CD4-positive, CD25-positive, alpha-beta regulatory T cell (primary cell): Measurements from ENCODE around the gene COA8. TPM values are rescaled to one million over a fixed set of nuclear protein-coding genes. Genes with fewer than 3 reads are reported as not detected.
A peak's percentile ranks its signal among the peaks of the same experiment; 100 is the strongest.

ENCODE experiments used
- ATAC-seq, 2 donors: fragments of 150-1000 bp; cut with Tn5 transposase; one replicate each; pipeline ENCODE4 v1.10.0; 2021; ENCODE audit warnings: low read depth in 2 of 2, moderate number of reproducible peaks in 2 of 2, moderate library complexity in 1 of 2
- DNase-seq, 3 donors: peaks; one replicate each; pipeline versions ENCODE4 v3.0.0 to v3.0.0-alpha.2; 2012 to 2022; ENCODE audit warnings: mixed read lengths in 1 of 3
- H3K27ac ChIP-seq: one replicate; pipeline ENCODE4 v1.7.0; 2013; ENCODE audit warnings: mild to moderate bottlenecking, low read length; ENCODE audit not compliant: insufficient read depth, poor library complexity, severe bottlenecking
- H3K27me3 ChIP-seq: one replicate; pipeline ENCODE4 v1.7.0; 2013; ENCODE audit warnings: low read length; ENCODE audit not compliant: control insufficient read depth, insufficient read depth
- H3K36me3 ChIP-seq: one replicate; pipeline ENCODE4 v1.7.0; 2013; ENCODE audit warnings: mild to moderate bottlenecking, low read length, moderate library complexity; ENCODE audit not compliant: control insufficient read depth, insufficient read depth
- H3K4me1 ChIP-seq: 2 replicates; pipeline ENCODE4 v1.7.0; 2013; ENCODE audit warnings: mild to moderate bottlenecking, low read length; ENCODE audit not compliant: insufficient read depth, control insufficient read depth, poor library complexity, severe bottlenecking
- H3K4me3 ChIP-seq: one replicate; pipeline ENCODE4 v1.7.0; 2013; ENCODE audit warnings: low read depth, mild to moderate bottlenecking, low read length, moderate library complexity
- H3K9me3 ChIP-seq, 2 experiments: 1 replicate in 1 of 2; 2 replicates in 1 of 2; pipeline ENCODE4 v1.7.0; 2013; ENCODE audit warnings: low read length in 2 of 2, mild to moderate bottlenecking in 1 of 2, moderate library complexity in 1 of 2; ENCODE audit not compliant: control insufficient read depth in 2 of 2
- H3K27ac Mint-ChIP-seq, 3 donors: one replicate each; pipeline ENCODE4 v1.8.0; 2020 to 2022; ENCODE audit warnings: mild to moderate bottlenecking in 3 of 3, mixed read lengths in 3 of 3, moderate library complexity in 2 of 3
- H3K27me3 Mint-ChIP-seq: one replicate; pipeline ENCODE4 v1.8.0; 2022; ENCODE audit warnings: mild to moderate bottlenecking, mixed read lengths
- H3K36me3 Mint-ChIP-seq: one replicate; pipeline ENCODE4 v1.8.0; 2020; ENCODE audit warnings: mixed read lengths
- H3K4me1 Mint-ChIP-seq, 4 donors: one replicate each; pipeline ENCODE4 v1.8.0; 2020 to 2022; ENCODE audit warnings: mixed read lengths in 4 of 4, mild to moderate bottlenecking in 1 of 4
- H3K4me3 Mint-ChIP-seq, 4 donors: one replicate each; pipeline ENCODE4 v1.8.0; 2020 to 2022; ENCODE audit warnings: mild to moderate bottlenecking in 4 of 4, mixed read lengths in 4 of 4, moderate library complexity in 3 of 4
- H3K9me3 Mint-ChIP-seq, 7 donors: one replicate each; pipeline ENCODE4 v1.8.0; 2020 to 2022; ENCODE audit warnings: mixed read lengths in 7 of 7, mild to moderate bottlenecking in 3 of 7, moderate library complexity in 2 of 7
- polyA plus RNA-seq, 4 donors: library from polyadenylated mRNA; unstranded; fragments of 300-500 nt; fragmentation: Illumina TruSeq; gene quantifications; one replicate each; pipeline ENCODE4 v1.2.3, GENCODE V29; 2021
- total RNA-seq: library from RNA; stranded (reverse); gene quantifications from one replicate; pipeline ENCODE4 v1.2.3, GENCODE V29; 2022

COA8 gene
- total and polyA plus RNA-seq, 5 donors from 2014 or later: 15.1 to 55.0 (median 48.6) TPM

DNA sequence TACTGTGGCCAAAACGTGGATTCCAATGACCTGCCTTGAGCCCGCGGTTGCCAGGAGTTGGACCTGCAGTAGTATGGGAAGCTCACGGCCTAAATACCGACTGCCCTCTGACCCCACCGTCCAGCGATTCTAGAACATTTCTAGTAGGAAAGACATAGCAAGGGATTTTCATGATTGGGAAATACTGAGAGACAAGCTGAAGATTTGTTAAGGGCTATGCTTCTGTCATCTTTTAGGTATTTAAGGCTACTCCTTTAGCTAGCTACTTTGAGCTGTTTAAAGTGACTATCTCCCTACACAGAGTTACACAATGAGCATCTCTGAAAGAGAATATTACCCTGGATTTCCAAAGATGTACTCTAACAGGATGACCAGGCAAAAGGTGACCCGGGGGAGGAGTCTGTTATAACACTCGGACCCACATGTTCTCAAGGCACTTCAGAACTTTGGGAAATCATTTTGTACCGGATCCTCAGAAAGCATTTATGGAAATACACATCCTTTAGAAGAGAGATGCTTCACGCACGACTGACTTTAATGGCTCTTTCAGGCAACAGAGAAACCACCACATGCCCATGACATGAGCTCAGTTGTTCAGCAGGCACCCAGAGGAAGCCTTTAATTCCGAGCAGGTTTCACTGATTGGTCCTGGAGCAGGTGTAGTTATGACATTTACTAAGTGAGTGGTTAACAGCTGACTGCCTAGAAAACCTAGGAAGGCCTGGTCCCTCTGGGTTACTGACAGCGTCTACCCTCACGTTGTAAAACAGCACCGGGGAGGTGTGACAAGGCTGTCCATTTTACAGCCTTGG is 4.5 kb upstream of the COA8 start:
- H3K9me3 ChIP-seq: no peaks in the 10 kb centered on the region
- no peak overlapping the region for H3K27ac ChIP-seq
- H3K27me3 ChIP-seq: no peaks in the 10 kb centered on the region
- peak overlapping the region; percentile 9 to 51 (median 18) for H3K4me3 Mint-ChIP-seq
- ATAC-seq (no peak), DNase-seq (no peak)
- peaks cover 42% of the 10 kb centered on the region for H3K4me1 ChIP-seq
- H3K4me1 Mint-ChIP-seq: peaks cover 9 to 68% (median 41%) of the 10 kb centered on the region in 4 donors
- H3K9me3 Mint-ChIP-seq: no peaks in the 10 kb centered on the region
- H3K27me3 Mint-ChIP-seq: peaks cover 8% of the 10 kb centered on the region
- peaks cover 40% of the 10 kb centered on the region for H3K36me3 ChIP-seq
- peak overlapping the region in 1 of 3 donors; percentile 29 for H3K27ac Mint-ChIP-seq
- H3K4me3 ChIP-seq: no peak overlapping the region
- H3K36me3 Mint-ChIP-seq: peaks cover 18% of the 10 kb centered on the region

DNA sequence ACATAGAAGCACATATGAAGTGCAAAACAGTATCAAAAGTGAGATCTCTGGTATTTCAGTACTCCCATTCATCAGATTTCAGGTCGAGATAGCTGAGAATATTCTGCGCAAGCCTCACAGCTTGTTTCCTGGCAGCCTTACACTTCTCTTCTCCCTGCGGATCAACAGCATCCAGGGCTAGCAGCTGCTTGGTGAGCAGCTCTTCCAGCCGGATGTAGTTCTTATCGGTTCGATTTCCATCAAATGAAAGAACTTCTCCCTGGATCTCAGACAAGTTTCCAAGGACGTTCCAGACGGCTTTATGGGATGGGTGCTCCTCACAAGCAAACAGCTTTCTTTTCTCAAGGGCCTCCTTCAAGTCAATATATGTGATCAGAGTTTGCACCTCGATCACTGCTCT is 3.0 kb upstream of the COA8 start:
- ATAC-seq (no peak), DNase-seq (no peak)
- Histone ChIP-seq H3K4me3 (no peak overlapping the region), H3K9me3 (no peaks in the 10 kb centered on the region), H3K36me3 (peaks cover 36% of the 10 kb centered on the region), H3K4me1 (peaks cover 53% of the 10 kb centered on the region), H3K27me3 (no peaks in the 10 kb centered on the region), H3K27ac (no peak overlapping the region)
- Mint-ChIP-seq H3K27ac (peak overlapping the region in 1 of 3 donors; percentile 52), H3K4me1 (peaks cover 13 to 77% (median 44%) of the 10 kb centered on the region in 4 donors), H3K4me3 (peak overlapping the region in 3 of 4 donors; percentile 25 to 93 (median 53)), H3K9me3 (no peaks in the 10 kb centered on the region), H3K36me3 (peaks cover 18% of the 10 kb centered on the region), H3K27me3 (peaks cover 8% of the 10 kb centered on the region)

DNA sequence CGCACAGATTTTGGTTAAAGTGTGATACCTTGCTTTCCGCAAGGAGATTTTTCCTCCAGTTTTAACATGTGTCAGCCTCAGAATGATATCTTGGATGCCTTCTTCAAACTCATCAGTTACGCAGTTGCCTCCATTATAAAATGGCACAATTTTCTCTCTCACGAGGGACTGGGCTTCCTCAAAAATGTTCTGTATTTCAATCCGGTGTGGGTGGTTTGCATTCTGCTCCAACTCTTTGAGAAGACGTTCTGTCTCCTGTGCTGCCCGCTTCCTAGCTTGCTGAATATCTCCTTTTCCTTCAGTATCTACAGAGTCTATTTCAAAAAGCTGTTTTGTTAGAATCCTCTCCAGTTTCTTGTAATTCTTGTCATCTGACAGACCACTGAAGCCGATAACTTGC is 2.1 kb upstream of the COA8 start:
- H3K27ac Mint-ChIP-seq: peak overlapping the region; percentile 1 to 97 (median 95)
- ATAC-seq (no peak), DNase-seq (no peak)
- H3K27ac ChIP-seq: no peak overlapping the region
- H3K27me3 Mint-ChIP-seq: peaks cover 8% of the 10 kb centered on the region
- peaks cover 53% of the 10 kb centered on the region for H3K4me1 ChIP-seq
- H3K9me3 ChIP-seq: no peaks in the 10 kb centered on the region
- peaks cover 15% of the 10 kb centered on the region for H3K36me3 Mint-ChIP-seq
- H3K4me3 ChIP-seq: peak overlapping the region; percentile 85
- peak overlapping the region; percentile 91 to 98 (median 94) for H3K4me3 Mint-ChIP-seq
- peaks cover 35% of the 10 kb centered on the region for H3K36me3 ChIP-seq
- no peaks in the 10 kb centered on the region for H3K27me3 ChIP-seq
- H3K4me1 Mint-ChIP-seq: peaks cover 13 to 74% (median 44%) of the 10 kb centered on the region in 4 donors
- H3K9me3 Mint-ChIP-seq: no peaks in the 10 kb centered on the region

DNA sequence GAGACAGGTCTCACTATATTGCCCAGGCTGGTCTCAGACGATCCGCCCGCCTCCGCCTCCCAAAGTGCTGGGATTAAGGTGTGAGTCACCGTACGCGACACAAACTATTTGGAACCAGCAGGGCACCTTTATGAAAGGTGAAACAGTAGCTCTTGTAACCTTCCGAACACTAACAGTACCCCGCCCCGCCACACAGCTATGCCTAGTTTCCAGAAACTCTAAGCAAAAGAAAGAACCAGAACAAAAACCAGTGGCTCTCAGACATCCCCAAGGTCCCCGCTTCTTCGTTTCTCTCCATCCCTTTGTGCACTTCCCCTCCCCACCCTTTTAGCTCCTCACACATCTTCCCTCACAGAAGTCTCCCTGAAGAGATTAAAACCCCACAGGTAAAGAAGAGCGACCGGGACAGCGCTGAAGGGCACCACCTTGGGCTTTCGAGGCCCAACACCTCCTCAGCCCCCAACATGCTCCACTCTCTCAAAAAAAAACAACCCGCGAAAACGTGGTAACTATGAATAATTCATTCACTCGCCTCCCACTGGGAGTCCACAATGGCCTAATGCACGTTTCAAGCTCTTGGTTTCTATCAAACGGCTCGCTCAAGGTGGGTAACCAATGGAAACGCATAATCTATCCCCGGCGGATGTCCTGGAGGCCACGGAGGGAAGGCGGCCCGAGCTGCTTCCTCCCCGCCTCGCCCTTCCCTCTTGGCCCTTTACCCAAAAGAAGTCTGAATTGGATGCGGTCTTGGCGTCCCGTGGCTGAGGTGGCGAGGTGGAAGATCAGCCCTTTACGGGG is 1.2 kb upstream of the COA8 start:
- Mint-ChIP-seq H3K27ac (peak overlapping the region; percentile 82 to 97 (median 95)), H3K4me3 (peak overlapping the region; percentile 91 to 98 (median 94)), H3K4me1 (peaks cover 13 to 77% (median 45%) of the 10 kb centered on the region in 4 donors), H3K36me3 (peaks cover 15% of the 10 kb centered on the region), H3K27me3 (peaks cover 8% of the 10 kb centered on the region), H3K9me3 (no peaks in the 10 kb centered on the region)
- ATAC-seq (peak; percentile 19), DNase-seq (peak; percentile 28 to 74 (median 41))
- peaks cover 35% of the 10 kb centered on the region for H3K36me3 ChIP-seq
- H3K27ac ChIP-seq: peak overlapping the region; percentile 89
- no peaks in the 10 kb centered on the region for H3K27me3 ChIP-seq
- no peaks in the 10 kb centered on the region for H3K9me3 ChIP-seq
- H3K4me1 ChIP-seq: peaks cover 53% of the 10 kb centered on the region
- H3K4me3 ChIP-seq: peak overlapping the region; percentile 85

DNA sequence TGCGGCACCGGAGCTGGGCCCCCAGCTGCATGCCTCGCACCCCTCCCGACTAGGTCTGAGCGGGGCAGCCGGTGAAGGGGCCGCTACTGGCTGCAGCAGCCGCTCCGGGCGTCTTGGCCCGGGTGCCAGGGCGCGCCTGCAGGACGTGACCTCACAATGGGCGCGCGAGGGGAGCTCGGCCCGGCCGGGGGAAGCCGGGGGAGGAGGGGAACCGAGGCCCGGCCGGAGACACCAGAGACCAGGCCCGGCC is 656 bp upstream of the COA8 start:
- no peak for DNase-seq
- H3K9me3 Mint-ChIP-seq: no peaks in the 10 kb centered on the region
- H3K36me3 ChIP-seq: peaks cover 30% of the 10 kb centered on the region

DNA sequence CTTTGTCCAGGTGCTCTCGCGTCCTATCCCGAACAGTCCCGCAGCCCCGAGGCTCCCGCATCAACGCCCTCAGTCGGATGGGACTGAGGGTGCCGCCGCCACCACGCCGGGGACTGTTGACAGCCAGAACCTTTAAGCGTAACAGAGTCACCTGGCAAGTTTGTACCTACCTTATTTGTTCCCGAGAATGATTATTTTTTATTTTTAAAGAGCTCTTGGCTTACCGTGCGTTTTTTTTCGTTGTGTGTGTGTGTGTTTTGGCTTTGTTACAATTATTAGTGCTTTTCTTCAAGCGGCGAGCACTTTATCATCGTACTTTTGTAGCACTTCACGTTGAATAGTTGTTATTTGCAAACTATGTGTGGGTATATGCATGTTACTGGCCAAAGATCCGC is 463 bp downstream of the COA8 start:
- ATAC-seq: peak in 1 of 2 donors; percentile 12
- H3K4me1 Mint-ChIP-seq: peaks cover 13 to 73% (median 48%) of the 10 kb centered on the region in 4 donors

More for the DNA sequence above, 656 bp upstream of the COA8 start:
- H3K4me1 ChIP-seq: peaks cover 53% of the 10 kb centered on the region
- Mint-ChIP-seq H3K4me3 (peak overlapping the region; percentile 91 to 98 (median 94)), H3K27ac (peak overlapping the region; percentile 82 to 97 (median 95)), H3K36me3 (peaks cover 15% of the 10 kb centered on the region), H3K27me3 (peaks cover 8% of the 10 kb centered on the region), H3K4me1 (peaks cover 13 to 74% (median 45%) of the 10 kb centered on the region in 4 donors)
- no peaks in the 10 kb centered on the region for H3K9me3 ChIP-seq
- ATAC-seq: peak in 1 of 2 donors; percentile 32
- H3K27me3 ChIP-seq: no peaks in the 10 kb centered on the region
- H3K27ac ChIP-seq: peak overlapping the region; percentile 89
- H3K4me3 ChIP-seq: peak overlapping the region; percentile 85

GRCh38 chr14:103563844-103564505 is 1.2 kb downstream of the COA8 start:
- peak overlapping the region; percentile 82 for H3K4me3 ChIP-seq

More for the DNA sequence above, 463 bp downstream of the COA8 start:
- Mint-ChIP-seq H3K27ac (peak overlapping the region; percentile 51 to 90 (median 87)), H3K36me3 (peaks cover 15% of the 10 kb centered on the region), H3K9me3 (no peaks in the 10 kb centered on the region), H3K4me3 (peak overlapping the region; percentile 88 to 94 (median 93)), H3K27me3 (peaks cover 8% of the 10 kb centered on the region)
- Histone ChIP-seq H3K9me3 (no peaks in the 10 kb centered on the region), H3K36me3 (peaks cover 20% of the 10 kb centered on the region), H3K4me3 (peak overlapping the region; percentile 82), H3K27ac (peak overlapping the region; percentile 89), H3K4me1 (peaks cover 48% of the 10 kb centered on the region), H3K27me3 (no peaks in the 10 kb centered on the region)
- no peak for DNase-seq

More at GRCh38 chr14:103563844-103564505, 1.2 kb downstream of the COA8 start:
- peaks cover 14% of the 10 kb centered on the region for H3K36me3 ChIP-seq
- H3K4me1 Mint-ChIP-seq: peaks cover 13 to 65% (median 45%) of the 10 kb centered on the region in 4 donors
- peak overlapping the region in 1 of 3 donors; percentile 87 for H3K27ac Mint-ChIP-seq
- DNase-seq: no peak
- no peak overlapping the region for H3K27ac ChIP-seq
- peaks cover 10% of the 10 kb centered on the region for H3K36me3 Mint-ChIP-seq
- ATAC-seq: no peak
- no peaks in the 10 kb centered on the region for H3K9me3 Mint-ChIP-seq
- peaks cover 8% of the 10 kb centered on the region for H3K27me3 Mint-ChIP-seq
- H3K4me3 Mint-ChIP-seq: peak overlapping the region; percentile 80 to 94 (median 93)
- no peaks in the 10 kb centered on the region for H3K27me3 ChIP-seq
- H3K4me1 ChIP-seq: peaks cover 42% of the 10 kb centered on the region
- H3K9me3 ChIP-seq: no peaks in the 10 kb centered on the region
